ENCODE data around the gene TGFBR3.

Gene TGFBR3

GRCh38 chr1:91879733-91880132, 6.2 kb downstream of the TGFBR3 start:
- Histone ChIP-seq H3K36me3 (ENCODE audit: insufficient read depth, low read length) (no peaks in the 10 kb centered on the region), H3K4me1 (ENCODE audit: control insufficient read depth, insufficient read depth, low read length) (peaks cover 17% of the 10 kb centered on the region), H3K4me3 (ENCODE audit: low read length) (no peak overlapping the region), H3K9ac (ENCODE audit: low read depth, low read length) (no peak overlapping the region), H3K4me2 (ENCODE audit: low read length) (no peak overlapping the region), H3K27me3 (ENCODE audit: control insufficient read depth, insufficient read depth, low read length) (no peaks in the 10 kb centered on the region), H3K9me3 (replicated peaks; ENCODE audit: low read length) (no peaks in the 10 kb centered on the region)

- Histone ChIP-seq H3K4me2 (ENCODE audit: low read length) (no peak overlapping the region), H3K27me3 (ENCODE audit: control insufficient read depth, insufficient read depth, low read length) (no peaks in the 10 kb centered on the region), H3K4me1 (ENCODE audit: control insufficient read depth, insufficient read depth, low read length) (peaks cover 10% of the 10 kb centered on the region), H3K9ac (ENCODE audit: low read depth, low read length) (no peak overlapping the region), H3K9me3 (replicated peaks; ENCODE audit: low read length) (no peaks in the 10 kb centered on the region), H3K4me3 (ENCODE audit: low read length) (no peak overlapping the region), H3K36me3 (ENCODE audit: insufficient read depth, low read length) (no peaks in the 10 kb centered on the region)
Measured at GRCh38 chr1:91877574-91878208, 8.3 kb downstream of the TGFBR3 start.

- no peaks in the 10 kb centered on the region for H3K36me3 ChIP-seq (ENCODE audit: insufficient read depth, low read length)
- no peak overlapping the region for H3K4me2 ChIP-seq (ENCODE audit: low read length)
- peaks cover 18% of the 10 kb centered on the region for H3K4me1 ChIP-seq (ENCODE audit: control insufficient read depth, insufficient read depth, low read length)
- H3K27me3 ChIP-seq (ENCODE audit: control insufficient read depth, insufficient read depth, low read length) = no peaks in the 10 kb centered on the region
- no peak overlapping the region for H3K4me3 ChIP-seq (ENCODE audit: low read length)
- H3K9ac ChIP-seq (ENCODE audit: low read depth, low read length) = no peak overlapping the region
- no peaks in the 10 kb centered on the region for H3K9me3 ChIP-seq (replicated peaks; ENCODE audit: low read length)
Measured at GRCh38 chr1:91876781-91877573, 9.0 kb downstream of the TGFBR3 start.

GRCh38 chr1:91876040-91876470, 9.9 kb downstream of the TGFBR3 start:
- Histone ChIP-seq H3K4me2 (ENCODE audit: low read length) (no peak overlapping the region), H3K9me3 (replicated peaks; ENCODE audit: low read length) (no peaks in the 10 kb centered on the region), H3K9ac (ENCODE audit: low read depth, low read length) (no peak overlapping the region), H3K27me3 (ENCODE audit: control insufficient read depth, insufficient read depth, low read length) (no peaks in the 10 kb centered on the region), H3K4me3 (ENCODE audit: low read length) (no peak overlapping the region), H3K36me3 (ENCODE audit: insufficient read depth, low read length) (no peaks in the 10 kb centered on the region), H3K4me1 (ENCODE audit: control insufficient read depth, insufficient read depth, low read length) (peaks cover 23% of the 10 kb centered on the region)

GRCh38 chr1:91874167-91874566, 11.8 kb downstream of the TGFBR3 start:
- Histone ChIP-seq H3K27me3 (ENCODE audit: control insufficient read depth, insufficient read depth, low read length) (no peaks in the 10 kb centered on the region), H3K36me3 (ENCODE audit: insufficient read depth, low read length) (no peaks in the 10 kb centered on the region), H3K4me1 (ENCODE audit: control insufficient read depth, insufficient read depth, low read length) (peaks cover 23% of the 10 kb centered on the region), H3K4me3 (ENCODE audit: low read length) (no peak overlapping the region), H3K9me3 (replicated peaks; ENCODE audit: low read length) (no peaks in the 10 kb centered on the region), H3K4me2 (ENCODE audit: low read length) (no peak overlapping the region), H3K9ac (ENCODE audit: low read depth, low read length) (no peak overlapping the region)

GRCh38 chr1:91872559-91873081, 13.3 kb downstream of the TGFBR3 start:
- Histone ChIP-seq H3K9ac (ENCODE audit: low read depth, low read length) (no peak overlapping the region), H3K27me3 (ENCODE audit: control insufficient read depth, insufficient read depth, low read length) (no peaks in the 10 kb centered on the region), H3K9me3 (replicated peaks; ENCODE audit: low read length) (no peaks in the 10 kb centered on the region), H3K4me1 (ENCODE audit: control insufficient read depth, insufficient read depth, low read length) (peaks cover 23% of the 10 kb centered on the region), H3K4me2 (ENCODE audit: low read length) (peak overlapping the region; percentile 46), H3K4me3 (ENCODE audit: low read length) (no peak overlapping the region), H3K36me3 (ENCODE audit: insufficient read depth, low read length) (no peaks in the 10 kb centered on the region)

GRCh38 chr1:91872000-91872399, 14.0 kb downstream of the TGFBR3 start:
- H3K4me3 ChIP-seq (ENCODE audit: low read length) = no peak overlapping the region
- H3K27me3 ChIP-seq (ENCODE audit: control insufficient read depth, insufficient read depth, low read length) = no peaks in the 10 kb centered on the region
- H3K36me3 ChIP-seq (ENCODE audit: insufficient read depth, low read length) = no peaks in the 10 kb centered on the region
- peaks cover 22% of the 10 kb centered on the region for H3K4me1 ChIP-seq (ENCODE audit: control insufficient read depth, insufficient read depth, low read length)
- H3K4me2 ChIP-seq (ENCODE audit: low read length) = no peak overlapping the region
- H3K9ac ChIP-seq (ENCODE audit: low read depth, low read length) = no peak overlapping the region
- no peaks in the 10 kb centered on the region for H3K9me3 ChIP-seq (replicated peaks; ENCODE audit: low read length)

GRCh38 chr1:91870322-91870721, 15.6 kb downstream of the TGFBR3 start:
- no peak overlapping the region for H3K4me3 ChIP-seq (ENCODE audit: low read length)
- no peaks in the 10 kb centered on the region for H3K27me3 ChIP-seq (ENCODE audit: control insufficient read depth, insufficient read depth, low read length)
- H3K9me3 ChIP-seq (replicated peaks; ENCODE audit: low read length) = no peaks in the 10 kb centered on the region
- H3K36me3 ChIP-seq (ENCODE audit: insufficient read depth, low read length) = no peaks in the 10 kb centered on the region
- no peak overlapping the region for H3K9ac ChIP-seq (ENCODE audit: low read depth, low read length)
- H3K4me1 ChIP-seq (ENCODE audit: control insufficient read depth, insufficient read depth, low read length) = peaks cover 15% of the 10 kb centered on the region
- H3K4me2 ChIP-seq (ENCODE audit: low read length) = no peak overlapping the region

- H3K4me2 ChIP-seq (ENCODE audit: low read length) = no peak overlapping the region
- no peak overlapping the region for H3K4me3 ChIP-seq (ENCODE audit: low read length)
- no peaks in the 10 kb centered on the region for H3K36me3 ChIP-seq (ENCODE audit: insufficient read depth, low read length)
- no peaks in the 10 kb centered on the region for H3K27me3 ChIP-seq (ENCODE audit: control insufficient read depth, insufficient read depth, low read length)
- peaks cover 14% of the 10 kb centered on the region for H3K4me1 ChIP-seq (ENCODE audit: control insufficient read depth, insufficient read depth, low read length)
- no peak overlapping the region for H3K9ac ChIP-seq (ENCODE audit: low read depth, low read length)
- H3K9me3 ChIP-seq (replicated peaks; ENCODE audit: low read length) = no peaks in the 10 kb centered on the region
Measured at GRCh38 chr1:91866425-91866824, 19.5 kb downstream of the TGFBR3 start.

GRCh38 chr1:91864017-91864700, 21.8 kb downstream of the TGFBR3 start:
- H3K27me3 ChIP-seq (ENCODE audit: control insufficient read depth, insufficient read depth, low read length) = no peaks in the 10 kb centered on the region
- H3K9ac ChIP-seq (ENCODE audit: low read depth, low read length) = peak overlapping the region; percentile 3
- no peak overlapping the region for H3K4me3 ChIP-seq (ENCODE audit: low read length)
- H3K4me1 ChIP-seq (ENCODE audit: control insufficient read depth, insufficient read depth, low read length) = peaks cover 14% of the 10 kb centered on the region
- H3K9me3 ChIP-seq (replicated peaks; ENCODE audit: low read length) = no peaks in the 10 kb centered on the region
- no peaks in the 10 kb centered on the region for H3K36me3 ChIP-seq (ENCODE audit: insufficient read depth, low read length)
- peak overlapping the region; percentile 64 for H3K4me2 ChIP-seq (ENCODE audit: low read length)

GRCh38 chr1:91863498-91863897, 22.5 kb downstream of the TGFBR3 start:
- peak overlapping the region; percentile 3 for H3K9ac ChIP-seq (ENCODE audit: low read depth, low read length)

More at GRCh38 chr1:91863498-91863897, 22.5 kb downstream of the TGFBR3 start:
- H3K9me3 ChIP-seq (replicated peaks; ENCODE audit: low read length) = no peaks in the 10 kb centered on the region
- H3K36me3 ChIP-seq (ENCODE audit: insufficient read depth, low read length) = no peaks in the 10 kb centered on the region
- peaks cover 14% of the 10 kb centered on the region for H3K4me1 ChIP-seq (ENCODE audit: control insufficient read depth, insufficient read depth, low read length)
- peak overlapping the region; percentile 64 for H3K4me2 ChIP-seq (ENCODE audit: low read length)
- no peak overlapping the region for H3K4me3 ChIP-seq (ENCODE audit: low read length)
- no peaks in the 10 kb centered on the region for H3K27me3 ChIP-seq (ENCODE audit: control insufficient read depth, insufficient read depth, low read length)
